GM10266 (cell line): ENCODE data around the gene VWA1.
"Not testable (repeated sequence)": the region's sequence is repeated elsewhere in the genome, so short reads cannot be mapped to it uniquely, and the experiment has no call there.

Source experiments
- DNase-seq: peaks from one replicate; pipeline ENCODE4 v3.0.0; 2012; ENCODE audit errors: extremely low spot score
- CTCF ChIP-seq: IDR thresholded peaks from 2 replicates; pipeline ENCODE4 v1.5.1; 2012; ENCODE audit warnings: mild to moderate bottlenecking, low read depth; ENCODE audit not compliant: control insufficient read depth, insufficient read depth; ENCODE audit errors: missing control alignments

The VWA1 gene

DNA sequence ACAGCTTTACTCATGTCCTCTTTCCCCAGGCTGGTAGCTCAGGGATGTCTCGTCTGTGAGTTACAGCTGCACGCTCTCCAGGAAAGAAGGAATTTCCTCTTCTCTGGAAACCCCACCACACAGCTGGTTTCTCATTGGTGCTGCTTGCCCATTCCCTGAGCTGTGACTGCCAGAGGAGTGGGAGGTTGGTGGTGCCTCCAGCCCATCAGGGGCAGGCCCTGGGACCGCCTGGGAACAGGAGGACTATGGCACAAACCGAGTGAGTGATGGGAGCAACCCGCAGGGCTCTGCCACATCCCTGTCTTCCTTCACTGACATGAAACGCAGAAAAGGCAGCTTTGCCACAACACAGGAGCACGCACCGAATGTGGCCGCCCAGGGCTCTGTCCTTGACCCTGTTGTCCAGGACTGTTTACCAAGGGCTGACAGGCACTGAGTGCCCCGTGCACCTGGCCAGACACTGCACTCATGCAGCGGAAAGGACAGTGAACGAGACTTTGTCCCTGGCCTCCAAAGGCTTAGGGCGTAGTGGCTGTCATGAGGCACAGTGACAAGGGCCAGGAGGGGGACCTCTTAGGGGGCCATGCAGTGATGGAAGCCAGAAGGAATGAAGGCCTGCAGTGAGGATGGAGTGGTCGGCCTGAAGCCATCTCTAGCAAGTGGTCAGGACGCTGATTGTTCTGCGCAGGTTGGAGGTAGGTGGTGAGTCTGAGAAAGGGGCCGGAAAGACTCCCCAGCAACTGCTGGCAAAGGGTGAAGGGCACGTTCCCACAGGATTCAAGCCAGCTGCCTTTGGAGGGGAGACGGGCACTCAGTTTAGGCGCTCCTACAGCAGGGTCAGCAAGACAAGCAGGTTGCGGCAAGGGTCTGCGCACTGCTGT is 34.7 kb upstream of the VWA1 start:
- no peak for TF ChIP-seq CTCF
- DNase-seq = no peak

DNA sequence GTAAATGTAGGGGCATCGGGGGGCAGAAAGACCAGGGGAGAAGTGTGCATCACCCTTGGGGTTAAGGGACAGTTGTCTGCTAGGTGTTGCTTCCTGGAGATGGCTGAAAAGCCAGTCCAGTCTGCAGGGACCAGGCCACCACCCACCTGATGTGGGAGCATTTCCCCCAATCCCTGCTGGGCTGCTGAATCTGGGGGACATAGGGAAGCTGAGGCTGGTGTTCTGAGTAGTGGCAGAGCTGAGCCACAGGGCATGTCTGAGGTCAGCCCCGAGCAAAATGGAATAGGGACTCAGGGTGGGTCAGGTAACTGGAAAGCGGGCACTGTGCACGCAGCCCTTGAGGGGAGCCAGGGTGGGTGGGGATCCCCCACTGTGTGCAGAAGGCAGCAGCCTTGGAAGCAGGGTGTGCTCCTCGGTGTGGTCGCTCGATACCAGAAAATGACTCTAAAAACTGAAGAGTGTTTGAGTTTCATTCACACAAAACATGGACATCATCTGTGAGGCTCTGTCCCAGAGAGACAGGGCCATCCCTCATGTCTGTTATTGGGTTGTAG is 34.0 kb upstream of the VWA1 start:
- TF ChIP-seq CTCF = no peak

DNA sequence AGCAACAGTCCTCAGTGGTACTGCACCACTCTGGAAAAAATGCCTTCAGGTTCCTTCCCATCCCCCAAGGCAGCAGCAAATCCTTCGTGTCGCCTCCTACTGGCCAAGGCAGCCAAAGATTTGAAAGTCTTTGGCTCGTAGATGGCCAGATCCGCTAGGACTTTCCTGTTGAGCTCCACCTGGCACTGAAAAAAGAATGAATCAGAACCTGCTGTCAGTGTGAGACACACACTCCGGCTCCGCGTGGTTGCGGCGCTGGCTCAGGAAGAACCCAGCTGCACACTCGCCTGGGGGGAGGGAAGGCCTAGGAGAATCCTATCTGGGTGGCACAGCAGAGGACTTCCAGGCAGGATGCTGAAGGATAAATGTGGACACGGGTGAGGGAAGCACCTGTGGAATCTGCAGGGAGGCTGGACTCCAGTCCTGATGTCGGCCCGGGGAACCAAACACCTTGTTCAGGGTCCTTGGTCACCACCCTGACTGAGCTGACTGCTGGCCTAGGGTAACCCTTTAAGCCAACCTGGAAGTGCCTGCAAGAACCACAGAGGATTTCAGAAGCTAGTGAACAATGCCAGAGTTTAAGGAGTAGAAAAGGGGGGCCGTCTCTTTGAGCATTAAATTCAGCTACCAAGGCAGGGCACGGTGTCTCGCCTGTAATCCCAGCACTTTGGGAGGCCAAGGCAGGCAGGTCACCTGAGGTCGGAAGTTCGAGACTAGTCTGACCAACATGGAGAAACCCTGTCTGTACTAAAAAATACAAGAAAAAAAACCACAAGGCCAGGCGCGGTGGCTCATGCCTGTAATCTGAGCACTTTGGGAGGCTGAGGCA is 33.2 kb upstream of the VWA1 start:
- peak; percentile 59 for TF ChIP-seq CTCF
- DNase-seq = no peak

More for the DNA sequence above, 34.0 kb upstream of the VWA1 start:
- DNase-seq = no peak

DNA sequence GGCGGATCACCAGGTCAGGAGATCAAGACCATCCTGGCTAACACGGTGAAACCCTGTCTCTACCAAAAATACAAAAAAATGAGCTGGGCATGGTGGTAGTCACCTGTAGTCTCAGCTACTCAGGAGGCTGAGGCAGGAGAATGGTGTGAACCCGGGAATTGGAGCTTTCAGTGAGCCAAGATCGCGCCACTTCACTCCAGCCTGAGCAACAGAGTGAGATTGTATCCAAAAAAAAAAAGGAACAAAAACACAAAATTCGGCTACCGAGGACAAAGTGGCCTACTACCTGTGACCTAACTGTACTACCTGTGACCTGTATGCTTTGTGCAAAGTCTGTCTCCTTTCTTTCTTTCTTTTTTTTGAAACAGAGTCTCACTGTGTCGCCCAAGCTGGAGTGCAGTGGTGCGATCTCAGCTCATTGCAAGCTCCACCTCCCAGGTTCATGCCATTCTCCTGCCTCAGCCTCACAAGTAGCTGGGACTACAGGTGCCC is 32.5 kb upstream of the VWA1 start:
- not testable (repeated sequence) for DNase-seq

- TF ChIP-seq CTCF = no peak
- DNase-seq = no peak
These were observed 31.8 kb upstream of the VWA1 start for GRCh38 chr1:1403653-1404052.

DNA sequence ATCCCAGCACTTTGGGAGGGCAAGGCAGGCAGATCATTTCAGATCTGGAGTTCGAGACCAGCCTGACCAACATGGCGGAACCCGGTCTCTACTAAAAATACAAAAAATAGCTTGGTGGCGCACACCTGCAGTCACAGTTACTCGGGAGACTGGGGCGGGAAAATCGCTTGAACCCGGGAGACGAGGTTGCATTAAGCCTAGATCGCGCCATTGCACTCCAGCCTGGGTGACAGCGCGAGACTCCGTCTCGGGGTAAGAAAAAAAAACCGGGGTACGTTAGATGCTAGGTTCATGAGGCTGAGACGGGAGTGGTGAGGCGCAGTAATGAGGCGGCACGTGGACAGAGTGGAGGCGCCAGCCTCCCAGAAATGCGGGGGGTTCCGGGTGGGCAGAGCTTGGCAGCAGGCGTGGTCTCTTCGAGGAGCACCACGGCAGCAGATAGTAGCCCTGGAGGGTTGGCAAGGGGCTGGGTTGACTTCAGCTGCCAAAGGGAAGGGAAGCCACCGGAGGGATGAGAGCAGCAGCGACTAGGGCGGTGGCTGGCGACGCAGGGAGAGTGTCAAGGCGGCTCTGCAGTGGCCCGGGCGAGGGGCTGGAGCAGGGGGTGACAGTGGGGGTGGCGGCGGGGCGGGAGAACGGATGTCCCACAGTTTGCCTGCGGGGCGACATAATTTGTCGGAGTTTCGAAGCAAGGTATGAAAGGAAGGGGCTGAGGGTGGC is 29.2 kb upstream of the VWA1 start:
- DNase-seq = no peak
- TF ChIP-seq CTCF = no peak
